HEK293T (cell line): ENCODE data around the gene SLC9A9.

ENCODE experiments used
- CTCF ChIA-PET: fragments of 350-600 bp; formaldehyde crosslinking; extraction: SDS; loops from one replicate; lab custom pipeline; 2021; ENCODE audit warnings: antibody characterized with exemption, inconsistent platforms; lab: Yijun Ruan, JAX
- POLR2A ChIA-PET: fragments of 350-600 bp; formaldehyde crosslinking; extraction: SDS; loops from one replicate; lab custom pipeline; 2020; ENCODE audit warnings: antibody characterized with exemption, inconsistent platforms; lab: Yijun Ruan, JAX
- DNase-seq: peaks from one replicate; pipeline ENCODE4 v3.0.0; 2012; ENCODE audit warnings: mixed read lengths; ENCODE audit errors: extremely low spot score
- ARNT ChIP-seq: fragments of 450-650 bp; IDR thresholded peaks from 2 replicates; pipeline ENCODE4 v1.6.1; 2017; ENCODE audit warnings: mild to moderate bottlenecking
- BHLHE40 ChIP-seq: fragments of 450-650 bp; IDR thresholded peaks from 2 replicates; pipeline ENCODE4 v1.6.1; 2016; ENCODE audit warnings: mild to moderate bottlenecking, moderate library complexity, borderline replicate concordance
- CTBP1 ChIP-seq: fragments of 450-650 bp; IDR thresholded peaks from 2 replicates; pipeline ENCODE4 v1.6.1; 2016; ENCODE audit warnings: borderline replicate concordance
- ELF4 ChIP-seq: fragments of 450-650 bp; IDR thresholded peaks from 2 replicates; pipeline ENCODE4 v1.6.1; 2017; ENCODE audit warnings: antibody characterized with exemption
- FOXA1 ChIP-seq: fragments of 450-650 bp; IDR thresholded peaks from 2 replicates; pipeline ENCODE4 v1.6.1; 2016; ENCODE audit warnings: mild to moderate bottlenecking
- FOXK2 ChIP-seq: fragments of 450-650 bp; IDR thresholded peaks from 2 replicates; pipeline ENCODE4 v1.6.1; 2016; ENCODE audit warnings: mild to moderate bottlenecking
- FOXM1 ChIP-seq: fragments of 450-650 bp; IDR thresholded peaks from 2 replicates; pipeline ENCODE4 v1.6.1; 2017; ENCODE audit warnings: mild to moderate bottlenecking, borderline replicate concordance
- HDGF ChIP-seq: fragments of 450-650 bp; IDR thresholded peaks from 2 replicates; pipeline ENCODE4 v1.6.1; 2017; ENCODE audit warnings: antibody characterized with exemption, borderline replicate concordance
- L3MBTL2 ChIP-seq: fragments of 450-650 bp; conservative IDR thresholded peaks from 2 replicates; pipeline ENCODE4 v1.6.1; 2016; ENCODE audit warnings: mild to moderate bottlenecking
- LEF1 ChIP-seq: fragments of 450-650 bp; IDR thresholded peaks from 2 replicates; pipeline ENCODE4 v1.6.1; 2017; ENCODE audit warnings: mild to moderate bottlenecking, borderline replicate concordance
- NFRKB ChIP-seq: fragments of 450-650 bp; IDR thresholded peaks from 2 replicates; pipeline ENCODE4 v1.6.1; 2016; ENCODE audit warnings: mild to moderate bottlenecking, moderate library complexity
- SP1 ChIP-seq: fragments of 450-650 bp; IDR thresholded peaks from 2 replicates; pipeline ENCODE4 v1.6.1; 2017
- SUZ12 ChIP-seq: fragments of 450-650 bp; IDR thresholded peaks from 2 replicates; pipeline ENCODE4 v1.6.1; 2016; ENCODE audit warnings: mild to moderate bottlenecking
- TARDBP ChIP-seq: fragments of 450-650 bp; IDR thresholded peaks from 2 replicates; pipeline ENCODE4 v1.6.1; 2016
- ZNF384 ChIP-seq: fragments of 450-650 bp; IDR thresholded peaks from 2 replicates; pipeline ENCODE4 v1.6.1; 2016
- TF ChIP-seq, protein P1 (sequence below): fragments of 450-650 bp; IDR thresholded peaks from 2 replicates; pipeline ENCODE4 v1.6.1; 2016

Gene SLC9A9

GRCh38 chr3:143634427-143634826 is 213.8 kb downstream of the SLC9A9 start:
- ChIA-PET CTCF (no interaction called here), POLR2A (no interaction called here)
- DNase-seq = no peak
- TF ChIP-seq HDGF (no peak), BHLHE40 (no peak), NFRKB (no peak), TARDBP (no peak), SP1 (no peak), ELF4 (no peak)
- TF ChIP-seq, protein P1, sequence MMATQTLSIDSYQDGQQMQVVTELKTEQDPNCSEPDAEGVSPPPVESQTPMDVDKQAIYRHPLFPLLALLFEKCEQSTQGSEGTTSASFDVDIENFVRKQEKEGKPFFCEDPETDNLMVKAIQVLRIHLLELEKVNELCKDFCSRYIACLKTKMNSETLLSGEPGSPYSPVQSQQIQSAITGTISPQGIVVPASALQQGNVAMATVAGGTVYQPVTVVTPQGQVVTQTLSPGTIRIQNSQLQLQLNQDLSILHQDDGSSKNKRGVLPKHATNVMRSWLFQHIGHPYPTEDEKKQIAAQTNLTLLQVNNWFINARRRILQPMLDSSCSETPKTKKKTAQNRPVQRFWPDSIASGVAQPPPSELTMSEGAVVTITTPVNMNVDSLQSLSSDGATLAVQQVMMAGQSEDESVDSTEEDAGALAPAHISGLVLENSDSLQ = no peak

GRCh38 chr3:143633816-143634215 is 214.5 kb downstream of the SLC9A9 start:
- no peak for TF ChIP-seq FOXK2
- TF ChIP-seq ARNT = no peak
- TF ChIP-seq L3MBTL2 = no peak
- TF ChIP-seq FOXA1 = no peak
- POLR2A ChIA-PET = no interaction called here
- no peak for DNase-seq
- CTCF ChIA-PET = no interaction called here

- TF ChIP-seq FOXA1 (no peak), ZNF384 (no peak), FOXK2 (no peak), LEF1 (no peak), CTBP1 (no peak), HDGF (no peak), SP1 (no peak), SUZ12 (no peak), NFRKB (no peak), FOXM1 (no peak), L3MBTL2 (no peak), BHLHE40 (no peak), ARNT (no peak), ELF4 (no peak), TARDBP (no peak)
- TF ChIP-seq, protein P1 = no peak
- ChIA-PET POLR2A (no interaction called here), CTCF (no interaction called here)
- no peak for DNase-seq
Measured at GRCh38 chr3:143629726-143630125, 218.5 kb downstream of the SLC9A9 start.

GRCh38 chr3:143628971-143629370 is 219.3 kb downstream of the SLC9A9 start:
- ChIA-PET CTCF (no interaction called here), POLR2A (no interaction called here)
- no peak for DNase-seq
- TF ChIP-seq TARDBP (no peak), FOXA1 (no peak), SUZ12 (no peak)

- no peak for TF ChIP-seq CTBP1
- no peak for TF ChIP-seq LEF1
- no peak for TF ChIP-seq NFRKB
- no peak for TF ChIP-seq ZNF384
- no peak for DNase-seq
- ChIA-PET POLR2A (no interaction called here), CTCF (no interaction called here)
Measured at GRCh38 chr3:143627336-143627735, 220.9 kb downstream of the SLC9A9 start.

GRCh38 chr3:143619231-143619630 is 229.0 kb downstream of the SLC9A9 start:
- DNase-seq = no peak
- CTCF ChIA-PET = no interaction called here
- no peak for TF ChIP-seq FOXA1
- no peak for TF ChIP-seq ZNF384
- no peak for TF ChIP-seq FOXK2
- no peak for TF ChIP-seq LEF1
- no peak for TF ChIP-seq TARDBP
- TF ChIP-seq, protein P1 = no peak
- TF ChIP-seq NFRKB = no peak
- no peak for TF ChIP-seq ELF4
- TF ChIP-seq CTBP1 = no peak
- TF ChIP-seq FOXM1 = no peak
- TF ChIP-seq SUZ12 = no peak
- no peak for TF ChIP-seq SP1
- no peak for TF ChIP-seq BHLHE40
- no peak for TF ChIP-seq HDGF
- POLR2A ChIA-PET = no interaction called here

- no peak for TF ChIP-seq NFRKB
- TF ChIP-seq, protein P1 = no peak
- DNase-seq = no peak
- ChIA-PET POLR2A (no interaction called here), CTCF (no interaction called here)
Measured at GRCh38 chr3:143617050-143617449, 231.2 kb downstream of the SLC9A9 start.
